Ishikawa (cell line): Measurements from ENCODE around the gene PUM1.

Experiments
- FOXM1 ChIP-seq: IDR thresholded peaks from 2 replicates; pipeline ENCODE4 v1.6.1; 2012; ENCODE audit warnings: low read depth, borderline replicate concordance
- NFIC ChIP-seq: IDR thresholded peaks from 2 replicates; pipeline ENCODE4 v1.6.1; 2012
- RAD21 ChIP-seq: IDR thresholded peaks from 2 replicates; pipeline ENCODE4 v1.6.1; 2012; ENCODE audit warnings: low read depth
- YY1 ChIP-seq: IDR thresholded peaks from 2 replicates; pipeline ENCODE4 v1.6.1; 2012; ENCODE audit warnings: low read depth

DNA sequence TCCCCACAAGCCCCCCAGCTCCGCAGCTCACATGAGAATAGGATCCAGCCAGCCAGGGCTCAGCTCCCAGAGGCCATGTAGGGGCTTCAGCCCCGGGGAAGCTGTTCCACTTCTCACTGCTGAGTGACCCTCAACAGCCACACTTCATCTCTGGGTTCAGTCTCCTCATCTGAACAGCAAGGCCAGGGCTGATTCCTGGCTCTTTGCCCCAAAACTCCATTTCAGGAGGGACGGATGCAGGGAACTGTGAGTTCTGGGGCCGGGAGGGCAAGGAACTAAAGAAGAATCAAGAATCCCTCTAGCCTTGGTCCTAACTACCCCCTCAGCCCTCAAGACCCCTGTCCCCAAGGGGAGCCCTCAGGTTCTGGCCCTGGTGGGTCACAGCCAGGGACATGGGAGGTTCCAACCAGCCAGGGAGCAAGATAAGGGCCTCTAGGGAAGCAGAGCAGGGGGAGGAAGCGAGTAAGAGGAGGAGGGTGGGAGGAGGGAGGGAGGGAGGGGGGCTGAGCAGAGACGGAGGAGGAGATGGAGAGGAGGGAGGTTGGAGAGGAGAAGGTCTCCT is 170.1 kb downstream of the PUM1 start:
- no peak for TF ChIP-seq RAD21
- no peak for TF ChIP-seq NFIC
- no peak for TF ChIP-seq YY1
- TF ChIP-seq FOXM1: no peak
